ENCODE data around the gene SPATA24. TPM values are rescaled to one million over a fixed set of nuclear protein-coding genes. Genes with fewer than 3 reads are reported as not detected.

SPATA24 gene
- total RNA-seq, 4 donors from 2014 or later = 1.3 to 2.2 (median 1.4) TPM; not detected in 1

- H3K27ac ChIP-seq = peak within 1 kb of the TSS; percentile 70
Measured at GRCh38 chr5:139383275-139383992, 20.5 kb downstream of the SPATA24 start, which contains the start of gene SLC23A1. Gene SLC23A1 (minus strand): TSS chr5:139383297. CDS start chr5:139383253, 44 bp downstream.

DNA sequence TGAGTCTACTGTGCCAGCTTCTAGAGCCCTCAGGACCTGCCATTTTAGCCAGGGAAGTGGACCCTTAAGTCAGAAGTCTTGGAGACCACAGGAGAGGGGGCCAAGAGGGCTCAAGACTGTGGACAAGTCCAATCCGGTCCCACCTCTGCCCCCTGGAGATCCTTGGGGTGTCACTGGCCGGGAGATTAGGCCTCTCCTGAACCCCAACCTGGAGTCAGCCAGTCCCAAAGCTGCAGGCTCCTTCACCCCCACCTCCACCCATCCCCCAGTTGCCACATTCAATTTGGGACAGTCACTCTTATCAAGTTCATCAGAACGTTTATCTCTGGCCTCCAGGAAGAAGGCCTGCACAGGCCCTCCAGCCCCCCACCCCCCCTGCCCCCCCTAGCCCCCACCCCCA, 21.1 kb downstream of the SPATA24 start:
- no peaks in the 10 kb centered on the region for H3K27me3 ChIP-seq
- TF ChIP-seq CTCF (IDR thresholded peaks at IDR 0.05) = no peak
- no peak for TF ChIP-seq EP300 (IDR thresholded peaks at IDR 0.05)
- TF ChIP-seq POLR2AphosphoS5 (IDR thresholded peaks at IDR 0.05) = no peak
- TF ChIP-seq POLR2A (IDR thresholded peaks at IDR 0.05) = no peak
- 57% methylated on average over 1 of the region's 3 CpGs for WGBS
- no peaks in the 10 kb centered on the region for H3K36me3 ChIP-seq
- peaks cover 44% of the 10 kb centered on the region for H3K4me1 ChIP-seq
- H3K27ac ChIP-seq = no peak overlapping the region
- H3K4me3 ChIP-seq = no peak overlapping the region
- peak in 1 of 2 donors; percentile 44 for DNase-seq (ENCODE audit: low spot score in 2 of 2)
- no peaks in the 10 kb centered on the region for H3K9me3 ChIP-seq

More at GRCh38 chr5:139383275-139383992, 20.5 kb downstream of the SPATA24 start, which contains the start of gene SLC23A1:
- H3K4me1 ChIP-seq = peaks cover 46% of the 10 kb centered on the region
- no peaks in the 10 kb centered on the region for H3K27me3 ChIP-seq
- peak; percentile 40 to 76 for DNase-seq (ENCODE audit: low spot score in 2 of 2)
- no peaks in the 10 kb centered on the region for H3K36me3 ChIP-seq
- 59% methylated on average over 10 of the region's 10 CpGs for WGBS
- no peaks in the 10 kb centered on the region for H3K9me3 ChIP-seq
- TF ChIP-seq EP300 (IDR thresholded peaks at IDR 0.05) (no peak), POLR2A (IDR thresholded peaks at IDR 0.05) (no peak)
- H3K4me3 ChIP-seq = no peak within 1 kb of the TSS

DNA sequence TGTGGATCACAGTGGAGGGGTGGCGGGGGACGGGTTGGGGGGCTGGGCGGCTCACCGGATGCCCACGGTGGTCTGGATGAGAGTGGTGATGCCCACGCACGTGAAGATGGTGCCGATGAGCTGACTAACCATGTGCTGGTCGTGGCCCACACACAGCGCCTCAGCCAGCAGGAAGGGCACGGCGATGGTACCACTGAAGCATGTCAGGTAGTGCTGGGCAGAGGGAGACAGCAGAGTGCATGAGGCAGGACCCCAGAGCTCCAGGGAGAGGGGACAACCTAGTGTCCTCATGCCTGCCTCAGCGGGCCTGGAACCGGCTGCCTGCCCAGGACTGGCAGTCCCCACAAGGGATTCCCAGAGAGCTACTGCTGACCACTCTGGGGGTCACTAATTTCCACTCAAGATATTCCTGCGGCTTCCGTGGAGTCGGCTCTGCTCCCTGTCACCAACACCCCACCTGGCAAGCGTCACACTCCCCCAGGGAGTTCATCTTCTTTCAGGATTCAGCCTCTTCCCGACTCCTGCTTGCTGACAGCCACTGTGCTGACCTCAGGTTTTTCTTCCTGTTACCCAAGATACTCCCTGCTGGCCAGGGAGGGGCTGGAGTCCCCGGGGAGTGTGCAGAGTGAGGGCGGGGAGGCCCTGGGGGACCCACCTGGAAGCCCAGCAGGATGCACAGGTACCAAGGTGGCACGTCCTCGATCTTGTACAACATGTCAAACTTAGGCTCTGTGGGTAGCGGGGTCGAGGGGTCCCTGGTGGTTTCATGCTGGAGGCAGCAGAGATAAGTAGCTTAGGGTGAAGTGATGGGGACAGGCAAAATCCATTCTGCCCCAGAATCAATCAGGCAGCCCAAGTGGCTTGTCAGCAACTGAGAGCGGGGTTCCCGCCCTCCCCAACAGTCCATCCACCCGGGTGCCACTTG, 21.8 kb downstream of the SPATA24 start:
- Histone ChIP-seq H3K36me3 (no peaks in the 10 kb centered on the region), H3K27ac (no peak overlapping the region), H3K27me3 (no peaks in the 10 kb centered on the region), H3K4me1 (peaks cover 44% of the 10 kb centered on the region), H3K4me3 (no peak overlapping the region), H3K9me3 (no peaks in the 10 kb centered on the region)
- WGBS = 87% methylated on average over 27 of the region's 28 CpGs
- DNase-seq (ENCODE audit: low spot score in 2 of 2) = peak; percentile 55 to 75
- TF ChIP-seq POLR2AphosphoS5 (IDR thresholded peaks at IDR 0.05) (no peak), POLR2A (IDR thresholded peaks at IDR 0.05) (no peak), EP300 (IDR thresholded peaks at IDR 0.05) (no peak), CTCF (IDR thresholded peaks at IDR 0.05) (no peak)

DNA sequence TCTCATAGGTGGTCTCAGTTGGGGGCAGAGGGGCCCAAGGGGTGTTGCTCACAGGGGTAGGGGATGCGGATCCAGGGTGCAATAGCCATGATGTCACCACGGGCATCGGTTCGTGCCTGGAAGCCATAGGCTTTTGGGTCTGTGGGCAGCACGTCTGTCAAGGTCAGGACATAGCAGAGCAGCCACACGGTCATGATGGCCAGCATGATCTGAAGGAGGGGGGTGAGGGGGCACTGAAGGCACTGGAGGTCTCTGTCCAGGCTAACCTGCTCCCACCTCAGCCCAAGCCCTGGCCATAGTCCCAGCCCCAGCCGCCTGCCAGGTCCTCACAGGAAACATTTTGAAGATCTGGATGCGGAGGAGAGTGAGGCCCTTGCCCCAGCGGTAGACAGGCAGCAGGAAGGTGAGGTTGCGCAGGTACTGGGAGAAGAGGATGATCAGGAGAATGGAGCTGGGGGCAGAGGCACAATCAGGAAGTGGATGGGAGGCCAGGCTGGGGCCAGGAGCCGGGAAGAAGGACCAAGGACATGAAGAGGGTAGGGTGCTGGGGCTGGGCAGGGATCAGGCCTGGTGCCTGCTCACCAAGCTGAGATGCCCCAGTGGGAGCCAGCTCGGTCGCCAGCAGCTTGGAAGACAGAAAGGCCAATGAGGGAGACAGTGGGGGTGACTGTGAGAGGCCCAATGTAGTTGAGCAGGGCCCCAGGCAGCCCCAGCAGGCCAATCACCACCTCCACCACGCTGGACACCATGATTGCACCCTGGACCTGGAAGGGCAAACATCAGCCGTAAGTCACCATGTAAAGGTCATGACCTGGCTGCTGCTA, 24.1 kb downstream of the SPATA24 start:
- no peak overlapping the region for H3K27ac ChIP-seq
- 91% methylated on average over 12 of the region's 15 CpGs for WGBS
- no peaks in the 10 kb centered on the region for H3K9me3 ChIP-seq
- no peak for TF ChIP-seq EP300 (IDR thresholded peaks at IDR 0.05)
- TF ChIP-seq CTCF (IDR thresholded peaks at IDR 0.05) = no peak
- TF ChIP-seq POLR2A (IDR thresholded peaks at IDR 0.05) = no peak
- no peak for TF ChIP-seq POLR2AphosphoS5 (IDR thresholded peaks at IDR 0.05)
- no peaks in the 10 kb centered on the region for H3K27me3 ChIP-seq
- H3K36me3 ChIP-seq = peaks cover 4% of the 10 kb centered on the region
- peak; percentile 52 to 75 for DNase-seq (ENCODE audit: low spot score in 2 of 2)
- H3K4me1 ChIP-seq = peaks cover 33% of the 10 kb centered on the region
- no peak overlapping the region for H3K4me3 ChIP-seq

GRCh38 chr5:139378941-139379361, 24.9 kb downstream of the SPATA24 start:
- H3K27ac ChIP-seq = no peak overlapping the region
- H3K4me1 ChIP-seq = peaks cover 28% of the 10 kb centered on the region
- H3K36me3 ChIP-seq = peaks cover 8% of the 10 kb centered on the region
- no peak for TF ChIP-seq CTCF (IDR thresholded peaks at IDR 0.05)
- TF ChIP-seq POLR2A (IDR thresholded peaks at IDR 0.05) = no peak
- TF ChIP-seq POLR2AphosphoS5 (IDR thresholded peaks at IDR 0.05) = no peak
- no peak for TF ChIP-seq EP300 (IDR thresholded peaks at IDR 0.05)
- DNase-seq (ENCODE audit: low spot score in 2 of 2) = peak; percentile 56 to 77
- WGBS = 74% methylated on average over 10 of the region's 13 CpGs
- no peaks in the 10 kb centered on the region for H3K27me3 ChIP-seq
- no peak overlapping the region for H3K4me3 ChIP-seq
- H3K9me3 ChIP-seq = no peaks in the 10 kb centered on the region
